Lung (tissue), 12 donors: Measurements from ENCODE around the gene IQCK. TPM values are rescaled to one million over a fixed set of nuclear protein-coding genes. Genes with fewer than 3 reads are reported as not detected.
"Not testable (repeated sequence)": the region's sequence is repeated elsewhere in the genome, so short reads cannot be mapped to it uniquely, and the experiment has no call there.

Experiments used
- ATAC-seq: fragments of 200-7000 bp; cut with Tn5 transposase; one replicate; pipeline ENCODE4 v1.9.1; 2020; ENCODE audit warnings: moderate number of reproducible peaks; ENCODE audit not compliant: insufficient read depth, low FRiP score
- DNase-seq, 3 donors: peaks; one replicate each; pipeline ENCODE4 v3.0.0-alpha.2; 2013 to 2017
- H3K27ac ChIP-seq, 2 donors: one replicate each; pipeline ENCODE4 v1.5.1; 2013; ENCODE audit warnings: mild to moderate bottlenecking in 2 of 2, moderate library complexity in 2 of 2, control low read depth in 1 of 2, inconsistent platforms in 1 of 2, low read depth in 1 of 2, low read length in 1 of 2
- H3K27me3 ChIP-seq, 3 donors: one replicate each; pipeline ENCODE4 v1.5.1; 2013; ENCODE audit warnings: low read length in 2 of 3; ENCODE audit not compliant: control insufficient read depth in 3 of 3, insufficient read depth in 3 of 3
- H3K36me3 ChIP-seq, 4 donors: one replicate each; pipeline ENCODE4 v1.5.1; 2013; ENCODE audit warnings: low read length in 4 of 4, mild to moderate bottlenecking in 1 of 4, moderate library complexity in 1 of 4; ENCODE audit not compliant: control insufficient read depth in 4 of 4, insufficient read depth in 4 of 4
- H3K4me1 ChIP-seq, 5 donors: one replicate each; pipeline ENCODE4 v1.5.1; 2013; ENCODE audit warnings: low read length in 5 of 5, mild to moderate bottlenecking in 2 of 5, moderate library complexity in 1 of 5; ENCODE audit not compliant: control insufficient read depth in 5 of 5, insufficient read depth in 5 of 5
- H3K4me3 ChIP-seq: one replicate; pipeline ENCODE4 v1.5.1; 2013; ENCODE audit warnings: mild to moderate bottlenecking, control low read depth, moderate library complexity
- H3K9ac ChIP-seq, 2 donors: one replicate each; pipeline ENCODE4 v1.5.1; 2013; ENCODE audit warnings: low read length in 2 of 2, control low read depth in 1 of 2; ENCODE audit not compliant: insufficient read depth in 1 of 2
- H3K9me3 ChIP-seq, 4 donors: one replicate each; pipeline ENCODE4 v1.5.1; 2013; ENCODE audit warnings: low read length in 3 of 4, mild to moderate bottlenecking in 1 of 4, moderate library complexity in 1 of 4; ENCODE audit not compliant: control insufficient read depth in 4 of 4, insufficient read depth in 3 of 4
- CTCF ChIP-seq: IDR thresholded peaks from 2 replicates; pipeline ENCODE4 v1.5.1; 2012; ENCODE audit warnings: mild to moderate bottlenecking; ENCODE audit errors: control extremely low read depth, extremely low read depth
- WGBS, 2 donors: extraction: QIAGEN DNeasy Blood & Tissue Kit; methylation state at CpG; one replicate each; pipeline ENCODE4 v1.1.7; 2013; 5-methylcytosine and 5-hydroxymethylcytosine counted together
- polyA plus RNA-seq, 2 donors: library from polyadenylated mRNA; stranded (reverse); fragments of 200-250 nt; gene quantifications; one replicate each; pipeline ENCODE4 v1.2.1, GENCODE V29; 2013
- total RNA-seq, 2 donors: library from RNA; depleted of rRNA in 1 of 2; stranded (reverse); fragments of >200 nt in 1 of 2; gene quantifications; one replicate each; pipeline ENCODE4 v1.2.1, GENCODE V29; 2014 to 2021
- donor health status: control.
- donor health status: control.
- donor health status: Bipolar disorder and iron deficiency.
- donor health status: healthy.
- donor health status: DM: yes; HTN: yes; CAD: no.

Gene IQCK
- total and polyA plus RNA-seq, 4 donors = 12.7 to 27.0 (median 20.4) TPM

- no peak for TF ChIP-seq CTCF
- no peaks in the 10 kb centered on the region for H3K27me3 ChIP-seq
- H3K36me3 ChIP-seq = peaks cover 0 to 19% (median 3%) of the 10 kb centered on the region in 4 donors
- ATAC-seq (no peak), DNase-seq (no peak)
- H3K4me3 ChIP-seq = no peak overlapping the region
- no peaks in the 10 kb centered on the region for H3K9me3 ChIP-seq
- 85 to 95% methylated on average over 7 of the region's 7 CpGs for WGBS, 2 donors
- H3K27ac ChIP-seq = no peak overlapping the region
- H3K9ac ChIP-seq = no peak overlapping the region
- no peaks in the 10 kb centered on the region for H3K4me1 ChIP-seq
These were observed 40.7 kb upstream of the IQCK start for GRCh38 chr16:19677402-19677801.

- H3K27me3 ChIP-seq = no peaks in the 10 kb centered on the region
- WGBS, 2 donors = 95 to 97% methylated on average over 7 of the region's 7 CpGs
- H3K36me3 ChIP-seq = peaks cover 9 to 26% (median 11%) of the 10 kb centered on the region in 4 donors
- DNase-seq (no peak), ATAC-seq (no peak)
- no peaks in the 10 kb centered on the region for H3K9me3 ChIP-seq
- H3K27ac ChIP-seq = no peak overlapping the region
- no peak overlapping the region for H3K4me3 ChIP-seq
- TF ChIP-seq CTCF = no peak
- no peak overlapping the region for H3K9ac ChIP-seq
- H3K4me1 ChIP-seq = no peaks in the 10 kb centered on the region
These were observed 39.3 kb upstream of the IQCK start for GRCh38 chr16:19678804-19679203.

DNA sequence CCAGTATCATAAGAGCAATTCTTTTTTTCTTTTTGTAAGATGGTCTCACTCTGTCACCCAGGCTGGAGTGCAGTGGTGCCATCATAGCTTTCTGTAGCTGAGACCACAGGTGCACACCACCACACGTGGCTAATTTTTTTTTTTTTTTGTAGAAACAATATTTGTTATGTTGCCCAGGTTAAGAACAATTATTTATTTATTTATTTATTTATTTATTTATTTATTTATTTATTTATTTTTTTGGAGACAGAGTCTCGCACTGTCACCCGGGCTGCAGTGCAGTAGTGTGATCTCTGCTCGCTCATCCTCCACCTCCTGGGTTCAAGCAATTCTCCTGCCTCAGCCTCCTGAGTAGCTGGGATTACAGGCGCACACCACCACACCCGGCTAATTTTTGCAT lies 38.8 kb upstream of the IQCK start:
- H3K4me1 ChIP-seq, H3K9ac ChIP-seq, H3K27me3 ChIP-seq, ATAC-seq, H3K4me3 ChIP-seq, H3K27ac ChIP-seq, DNase-seq, H3K9me3 ChIP-seq: not testable (repeated sequence)
- WGBS, 2 donors = 97 to 99% methylated on average over 6 of the region's 6 CpGs
- peaks cover 9 to 28% (median 16%) of the 10 kb centered on the region in 4 donors for H3K36me3 ChIP-seq

DNA sequence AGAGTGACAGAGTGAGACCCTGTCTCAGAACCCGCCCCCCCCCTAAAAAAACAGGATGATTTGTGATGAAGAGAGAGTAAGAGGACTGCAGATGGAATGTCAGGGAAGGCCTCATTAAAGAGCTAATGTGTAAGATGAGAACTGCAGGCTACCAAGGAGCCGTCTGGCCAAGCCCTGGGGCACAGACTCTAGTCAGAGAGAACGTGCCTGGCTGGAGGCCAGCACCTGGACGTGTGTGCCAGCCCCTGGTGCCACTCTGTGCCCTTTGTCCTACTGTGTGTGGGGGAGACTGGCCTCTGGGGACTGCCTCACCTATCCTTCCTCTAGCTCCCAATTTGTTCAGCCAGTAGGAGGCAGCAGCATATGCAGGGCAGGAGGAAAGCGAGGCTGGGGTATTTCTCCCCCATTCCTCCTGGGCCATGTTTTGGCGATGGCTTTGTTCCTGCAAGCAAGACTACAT lies 37.2 kb upstream of the IQCK start:
- Histone ChIP-seq H3K27ac (no peak overlapping the region), H3K9ac (no peak overlapping the region), H3K4me1 (no peaks in the 10 kb centered on the region), H3K4me3 (no peak overlapping the region), H3K9me3 (peaks cover 0 to 3% (median 0%) of the 10 kb centered on the region in 4 donors), H3K27me3 (no peaks in the 10 kb centered on the region), H3K36me3 (peaks cover 13 to 29% (median 27%) of the 10 kb centered on the region in 4 donors)
- no peak for TF ChIP-seq CTCF
- DNase-seq = no peak
- 81 to 83% methylated on average over 6 of the region's 6 CpGs for WGBS, 2 donors
- no peak for ATAC-seq
